CD14-positive monocyte (primary cell): ENCODE results near the gene FBXO8. TPM values are rescaled to one million over a fixed set of nuclear protein-coding genes. Genes with fewer than 3 reads are reported as not detected.

Source experiments
- DNase-seq, 3 donors: peaks; one replicate each; pipeline ENCODE4 v3.0.0-alpha.2; 2011 to 2022
- H2AFZ ChIP-seq: 2 replicates; pipeline ENCODE4 v1.6.0; 2012; ENCODE audit warnings: mild to moderate bottlenecking, low read depth, low read length, inconsistent platforms; ENCODE audit not compliant: insufficient read depth, poor library complexity, severe bottlenecking
- H3K27ac ChIP-seq, 2 donors: 1 replicate in 1 of 2; 2 replicates in 1 of 2; pipeline ENCODE4 v1.5.1; 2012 to 2013; ENCODE audit warnings: low read length in 2 of 2, control low read depth in 1 of 2, inconsistent platforms in 1 of 2, low read depth in 1 of 2, mild to moderate bottlenecking in 1 of 2
- H3K27me3 ChIP-seq, 2 donors: one replicate each; pipeline versions ENCODE4 v1.6.0 to v1.6.1; 2011 to 2013; ENCODE audit warnings: low read length in 2 of 2; ENCODE audit not compliant: control insufficient read depth in 2 of 2, insufficient read depth in 2 of 2
- H3K36me3 ChIP-seq, 2 donors: replicated peaks in 1 of 2; 1 replicate in 1 of 2; 2 replicates in 1 of 2; pipeline versions ENCODE4 v1.5.1 to v1.6.1; 2012 to 2013; ENCODE audit warnings: low read length in 2 of 2, control low read depth in 1 of 2, inconsistent platforms in 1 of 2, mild to moderate bottlenecking in 1 of 2; ENCODE audit not compliant: insufficient read depth in 2 of 2, control insufficient read depth in 1 of 2
- H3K4me1 ChIP-seq, 2 donors: 1 replicate in 1 of 2; 2 replicates in 1 of 2; pipeline versions ENCODE4 v1.5.1 to v1.6.1; 2012 to 2013; ENCODE audit warnings: low read length in 2 of 2, control low read depth in 1 of 2, inconsistent platforms in 1 of 2, mild to moderate bottlenecking in 1 of 2, moderate library complexity in 1 of 2; ENCODE audit not compliant: insufficient read depth in 2 of 2, control insufficient read depth in 1 of 2
- H3K4me2 ChIP-seq: replicated peaks from 2 replicates; pipeline ENCODE3; 2012; ENCODE audit warnings: low read length, moderate library complexity, mild to moderate bottlenecking; ENCODE audit not compliant: poor library complexity, severe bottlenecking; ENCODE audit errors: extremely low read depth
- H3K4me3 ChIP-seq, 3 experiments: fragments of 200-600 bp in 1 of 3; sonication (generic) in 1 of 3; replicated peaks in 1 of 3; 1 replicate in 2 of 3; 2 replicates in 1 of 3; pipeline ENCODE4 v1.5.1; 2011 to 2013; ENCODE audit warnings: low read length in 3 of 3, mild to moderate bottlenecking in 3 of 3, control low read depth in 2 of 3, low read depth in 2 of 3, inconsistent platforms in 1 of 3, moderate library complexity in 1 of 3
- H3K79me2 ChIP-seq: 2 replicates; pipeline ENCODE4 v1.6.0; 2012; ENCODE audit warnings: mild to moderate bottlenecking, control low read depth, inconsistent platforms, low read length, moderate library complexity; ENCODE audit not compliant: insufficient read depth
- H3K9ac ChIP-seq: 2 replicates; pipeline ENCODE4 v1.6.0; 2017; ENCODE audit warnings: low read length, mild to moderate bottlenecking; ENCODE audit not compliant: insufficient read depth, poor library complexity, severe bottlenecking
- H3K9me3 ChIP-seq, 2 donors: replicated peaks in 1 of 2; 1 replicate in 1 of 2; 2 replicates in 1 of 2; pipeline versions ENCODE4 v1.5.1 to v1.6.1; 2012 to 2013; ENCODE audit warnings: low read length in 2 of 2, control low read depth in 1 of 2; ENCODE audit not compliant: control insufficient read depth in 1 of 2, insufficient read depth in 1 of 2
- H4K20me1 ChIP-seq: 2 replicates; pipeline ENCODE4 v1.6.0; 2012; ENCODE audit warnings: mild to moderate bottlenecking, low read length, control low read depth, moderate library complexity; ENCODE audit not compliant: insufficient read depth
- H3K27ac Mint-ChIP-seq, 7 donors: one replicate each; pipeline ENCODE4 v1.8.0; 2020; ENCODE audit warnings: mild to moderate bottlenecking in 7 of 7, mixed read lengths in 7 of 7, moderate library complexity in 6 of 7, inconsistent platforms in 2 of 7
- H3K27me3 Mint-ChIP-seq, 3 donors: one replicate each; pipeline ENCODE4 v1.8.0; 2021 to 2022; ENCODE audit warnings: low read depth in 3 of 3, mild to moderate bottlenecking in 3 of 3, mixed read lengths in 3 of 3, moderate library complexity in 3 of 3, inconsistent platforms in 1 of 3
- H3K36me3 Mint-ChIP-seq, 2 donors: one replicate each; pipeline ENCODE4 v1.8.0; 2020; ENCODE audit warnings: mixed read lengths in 2 of 2, inconsistent platforms in 1 of 2, mild to moderate bottlenecking in 1 of 2
- H3K4me1 Mint-ChIP-seq: one replicate; pipeline ENCODE4 v1.8.0; 2020; ENCODE audit warnings: mild to moderate bottlenecking, mixed read lengths
- H3K4me3 Mint-ChIP-seq, 2 donors: one replicate each; pipeline ENCODE4 v1.8.0; 2020; ENCODE audit warnings: mild to moderate bottlenecking in 2 of 2, mixed read lengths in 2 of 2, moderate library complexity in 1 of 2
- H3K9me3 Mint-ChIP-seq, 7 donors: one replicate each; pipeline ENCODE4 v1.8.0; 2020 to 2022; ENCODE audit warnings: mixed read lengths in 7 of 7, mild to moderate bottlenecking in 6 of 7, moderate library complexity in 6 of 7, inconsistent platforms in 2 of 7
- WGBS: methylation state at CpG from one replicate; pipeline ENCODE4 v1.1.5; 2013; ENCODE audit warnings: missing lambda C conversion rate; ENCODE audit not compliant: insufficient coverage; 5-methylcytosine and 5-hydroxymethylcytosine counted together
- intact Hi-C, 2 donors: fragments of 100-400 bp; cut with micrococcal nuclease; formaldehyde crosslinking; loops; one replicate each; pipeline versions ENCODE4 v1.15.0 to v1.15.1; 2023
- polyA plus RNA-seq, 3 donors: library from polyadenylated mRNA; depleted of rRNA in 1 of 3; unstranded in 2 of 3; stranded (reverse) in 1 of 3; fragments of 300-500 nt in 2 of 3; fragments of >200 nt in 1 of 3; fragmentation: Illumina TruSeq in 2 of 3; gene quantifications; 1 replicate in 2 of 3; 2 replicates in 1 of 3; pipeline ENCODE4 v1.2.3, GENCODE V29; 2012 to 2021
- TF ChIP-seq, protein P1 (sequence below): fragments of 200-600 bp; IDR thresholded peaks from one replicate; pipeline ENCODE4 v1.8.0; 2022; ENCODE audit warnings: antibody characterized with exemption, mild to moderate bottlenecking

FBXO8 gene
- polyA plus RNA-seq, 3 donors: 3.9 to 6.5 (median 5.4) TPM

DNA sequence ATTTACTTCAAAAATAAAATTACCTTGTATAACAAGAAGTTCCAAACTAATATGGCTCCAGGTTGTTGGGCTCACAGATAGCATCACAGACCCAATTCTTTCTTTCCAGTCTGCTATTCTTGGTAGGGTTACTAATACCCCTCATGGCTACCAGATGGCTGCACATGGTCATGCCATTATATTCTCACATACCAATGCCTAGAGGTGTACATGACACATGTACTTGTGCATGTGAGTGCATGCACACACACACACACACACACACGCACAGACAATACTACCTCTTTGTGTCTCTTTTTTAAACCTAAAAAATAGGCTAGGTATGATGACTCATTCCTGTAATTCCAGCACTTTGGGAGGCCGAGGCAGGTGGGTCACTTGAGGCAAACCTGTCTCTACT lies 31.1 kb downstream of the FBXO8 start:
- Histone ChIP-seq H3K79me2 (no peaks in the 10 kb centered on the region), H3K9ac (no peak overlapping the region), H4K20me1 (no peaks in the 10 kb centered on the region), H3K9me3 (no peaks in the 10 kb centered on the region), H3K4me3 (no peak overlapping the region), H3K36me3 (peaks cover 11 to 32% of the 10 kb centered on the region in 2 donors), H3K27me3 (no peaks in the 10 kb centered on the region), H3K4me2 (no peak overlapping the region), H3K27ac (no peak overlapping the region), H3K4me1 (no peaks in the 10 kb centered on the region), H2AFZ (no peak overlapping the region)
- Mint-ChIP-seq H3K4me3 (no peak overlapping the region), H3K4me1 (no peaks in the 10 kb centered on the region), H3K27me3 (no peaks in the 10 kb centered on the region), H3K9me3 (no peaks in the 10 kb centered on the region), H3K27ac (no peak overlapping the region), H3K36me3 (peaks cover 6 to 27% of the 10 kb centered on the region in 2 donors)
- intact Hi-C loops: no loop called here
- TF ChIP-seq, protein P1, sequence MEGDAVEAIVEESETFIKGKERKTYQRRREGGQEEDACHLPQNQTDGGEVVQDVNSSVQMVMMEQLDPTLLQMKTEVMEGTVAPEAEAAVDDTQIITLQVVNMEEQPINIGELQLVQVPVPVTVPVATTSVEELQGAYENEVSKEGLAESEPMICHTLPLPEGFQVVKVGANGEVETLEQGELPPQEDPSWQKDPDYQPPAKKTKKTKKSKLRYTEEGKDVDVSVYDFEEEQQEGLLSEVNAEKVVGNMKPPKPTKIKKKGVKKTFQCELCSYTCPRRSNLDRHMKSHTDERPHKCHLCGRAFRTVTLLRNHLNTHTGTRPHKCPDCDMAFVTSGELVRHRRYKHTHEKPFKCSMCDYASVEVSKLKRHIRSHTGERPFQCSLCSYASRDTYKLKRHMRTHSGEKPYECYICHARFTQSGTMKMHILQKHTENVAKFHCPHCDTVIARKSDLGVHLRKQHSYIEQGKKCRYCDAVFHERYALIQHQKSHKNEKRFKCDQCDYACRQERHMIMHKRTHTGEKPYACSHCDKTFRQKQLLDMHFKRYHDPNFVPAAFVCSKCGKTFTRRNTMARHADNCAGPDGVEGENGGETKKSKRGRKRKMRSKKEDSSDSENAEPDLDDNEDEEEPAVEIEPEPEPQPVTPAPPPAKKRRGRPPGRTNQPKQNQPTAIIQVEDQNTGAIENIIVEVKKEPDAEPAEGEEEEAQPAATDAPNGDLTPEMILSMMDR: no peak
- DNase-seq: no peak
- no CpG with 5 or more reads among the region's 2 CpGs for WGBS

DNA sequence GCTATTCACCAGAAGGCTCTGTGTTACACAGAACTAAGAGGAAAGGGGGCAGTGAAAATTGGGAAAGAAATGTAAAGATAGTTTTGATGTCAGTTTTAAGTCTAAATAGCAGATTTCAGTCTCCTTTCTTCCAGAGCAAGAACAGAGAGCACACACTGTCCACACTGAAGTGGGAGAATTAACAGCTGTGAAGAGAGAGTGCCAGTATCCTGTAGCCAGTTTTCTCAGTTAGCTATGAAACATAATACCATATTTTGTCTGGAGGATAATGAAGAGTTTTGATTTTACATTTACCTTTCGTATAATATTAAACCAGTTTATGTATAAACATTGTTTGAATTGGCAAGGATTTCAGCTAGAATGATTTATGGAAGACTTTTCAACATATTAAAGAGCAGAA lies 35.1 kb downstream of the FBXO8 start:
- intact Hi-C loops: no loop called here

More for the DNA sequence above, 35.1 kb downstream of the FBXO8 start:
- Mint-ChIP-seq H3K27me3 (no peaks in the 10 kb centered on the region), H3K4me3 (no peak overlapping the region), H3K4me1 (no peaks in the 10 kb centered on the region), H3K9me3 (no peaks in the 10 kb centered on the region), H3K27ac (no peak overlapping the region), H3K36me3 (peaks cover 4 to 11% of the 10 kb centered on the region in 2 donors)
- Histone ChIP-seq H3K36me3 (no peaks in the 10 kb centered on the region), H3K9ac (no peak overlapping the region), H3K27ac (no peak overlapping the region), H2AFZ (no peak overlapping the region), H3K4me1 (no peaks in the 10 kb centered on the region), H3K79me2 (no peaks in the 10 kb centered on the region), H3K9me3 (no peaks in the 10 kb centered on the region), H3K4me2 (no peak overlapping the region), H3K4me3 (no peak overlapping the region), H3K27me3 (no peaks in the 10 kb centered on the region), H4K20me1 (no peaks in the 10 kb centered on the region)
- DNase-seq: no peak
- no CpG with 5 or more reads among the region's 1 CpG for WGBS
- TF ChIP-seq, protein P1: no peak
